SHP77 (cell line): ENCODE measurements around the gene SPINK14.

Source experiments
- DNase-seq, 2 experiments: peaks; one replicate each; lab custom pipeline; 2025; lab: John Stamatoyannopoulos, UW

Gene SPINK14

DNA sequence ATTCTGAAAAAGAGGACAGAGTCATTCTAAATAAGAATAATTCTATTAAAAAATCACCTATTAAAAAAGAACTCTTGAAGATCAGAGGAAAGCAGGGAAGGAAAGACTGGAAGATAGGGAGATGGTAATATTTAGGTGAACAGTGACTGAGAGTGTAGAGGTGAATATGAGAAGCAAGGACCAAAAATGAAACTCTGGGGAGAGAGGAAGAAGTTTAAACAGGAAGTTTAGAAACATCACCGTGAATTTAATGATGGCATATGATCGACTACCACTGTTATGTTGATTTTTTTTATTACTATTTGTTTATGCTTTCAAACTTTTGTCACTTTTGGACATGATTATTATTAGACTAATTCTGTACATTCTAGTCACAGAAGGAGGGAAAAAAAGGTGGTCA lies 32.8 kb downstream of the SPINK14 start:
- DNase-seq: no peak

DNA sequence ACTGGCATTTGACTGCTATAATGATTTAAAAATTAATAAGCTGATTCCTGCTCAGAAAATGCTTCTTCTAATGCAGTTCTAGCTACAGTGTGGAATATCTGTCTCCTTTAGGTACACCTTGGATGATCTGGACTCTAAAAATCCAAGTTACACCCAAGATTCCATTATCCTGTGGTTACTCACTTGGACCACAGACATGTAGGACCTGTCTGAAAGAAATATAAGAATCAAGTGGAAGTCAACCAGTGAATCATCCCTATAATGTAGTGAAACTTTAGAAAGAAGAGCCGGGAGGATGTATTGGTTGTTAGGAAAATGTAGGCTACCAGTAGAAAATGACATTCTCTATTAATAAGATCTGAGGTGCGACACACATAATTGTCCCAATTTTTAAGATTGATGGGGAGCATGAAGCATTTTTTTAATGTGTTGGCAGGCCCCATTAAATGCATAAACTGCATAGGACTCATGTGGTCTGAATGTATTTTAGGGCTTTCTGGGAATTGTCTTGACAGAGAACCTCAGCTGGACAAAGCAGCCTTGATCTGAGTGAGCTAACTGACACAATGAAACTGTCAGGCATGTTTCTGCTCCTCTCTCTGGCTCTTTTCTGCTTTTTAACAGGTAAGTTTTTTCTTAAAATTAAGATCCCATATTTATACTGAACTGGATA lies 34.3 kb downstream of the SPINK14 start, which contains the start of gene SPINK6:
SPINK6 (plus strand) TSS at position 512 of the 673 bp plus-strand sequence; CDS start at position 567, 55 bp downstream.
- DNase-seq: no peak

DNA sequence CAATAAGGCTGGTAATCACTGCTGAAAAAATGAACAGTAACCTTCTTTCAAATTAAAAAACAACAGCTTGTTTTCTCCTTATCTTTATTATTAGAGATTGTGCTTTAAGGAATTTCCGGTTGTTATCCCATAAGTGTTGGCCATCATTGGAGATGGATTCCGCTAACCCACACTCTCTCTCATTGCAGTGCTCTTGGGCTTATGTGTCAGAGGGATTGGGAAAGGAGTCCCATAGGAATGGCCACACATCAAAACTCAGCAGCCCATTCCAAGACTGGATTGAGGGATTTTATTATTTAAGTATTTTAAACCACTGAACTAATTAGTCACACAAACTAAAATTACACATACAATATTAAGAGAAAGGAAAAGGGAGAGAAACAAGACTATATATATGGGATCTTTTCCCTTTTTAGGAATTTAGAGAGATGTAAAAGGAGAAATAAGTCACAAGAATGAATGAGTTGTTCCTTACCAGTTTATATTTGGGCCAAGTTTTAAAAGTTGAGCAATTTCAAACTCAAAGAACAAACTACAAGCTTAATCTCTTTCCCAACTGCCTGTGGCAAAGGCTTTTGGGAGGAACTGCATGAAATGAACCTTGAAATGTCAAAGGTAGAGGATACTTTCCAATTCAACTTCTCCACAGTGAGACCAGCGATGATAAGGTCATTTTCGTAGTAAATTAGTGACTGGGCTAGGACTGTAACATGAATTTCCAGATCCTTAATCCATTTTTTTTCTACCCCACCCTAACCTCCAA lies 36.9 kb downstream of the SPINK14 start:
- no peak for DNase-seq

DNA sequence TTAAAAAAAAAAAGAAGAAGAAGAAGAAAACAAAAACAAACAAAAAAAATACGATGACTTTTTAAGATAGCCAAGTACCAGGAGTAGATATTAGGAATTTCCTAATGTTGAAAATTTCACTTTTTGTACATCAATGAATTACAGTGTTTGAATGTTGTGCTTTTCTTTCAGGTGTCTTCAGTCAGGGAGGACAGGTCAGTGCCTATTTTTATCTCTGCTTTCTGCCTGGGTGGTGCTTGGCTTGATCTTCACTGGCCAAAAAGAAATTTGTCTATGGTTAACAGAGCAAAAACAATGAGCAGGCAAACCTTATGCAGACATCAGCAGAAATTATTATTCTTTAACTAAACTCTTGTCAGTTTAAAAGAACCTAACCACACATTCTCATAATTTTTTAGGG lies 37.5 kb downstream of the SPINK14 start:
- no peak for DNase-seq

DNA sequence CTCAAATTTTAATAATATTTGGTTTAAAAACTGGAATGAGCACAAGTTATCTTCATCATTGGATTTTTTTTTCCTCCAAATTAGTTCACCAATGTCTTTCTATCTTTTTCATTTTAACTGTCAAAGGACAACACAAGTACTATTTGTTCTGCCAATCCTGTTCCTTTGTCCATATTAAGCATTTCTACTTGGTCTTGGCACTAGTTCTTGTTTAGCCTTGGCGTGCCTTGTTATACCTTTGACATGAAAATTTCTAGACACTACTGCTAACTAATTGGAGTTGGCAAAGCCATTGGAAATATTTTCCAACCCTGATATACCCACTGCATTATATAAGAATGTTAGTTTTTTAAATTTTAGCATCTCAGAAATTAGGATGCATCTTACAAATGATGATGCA lies 38.3 kb downstream of the SPINK14 start:
- no peak for DNase-seq

DNA sequence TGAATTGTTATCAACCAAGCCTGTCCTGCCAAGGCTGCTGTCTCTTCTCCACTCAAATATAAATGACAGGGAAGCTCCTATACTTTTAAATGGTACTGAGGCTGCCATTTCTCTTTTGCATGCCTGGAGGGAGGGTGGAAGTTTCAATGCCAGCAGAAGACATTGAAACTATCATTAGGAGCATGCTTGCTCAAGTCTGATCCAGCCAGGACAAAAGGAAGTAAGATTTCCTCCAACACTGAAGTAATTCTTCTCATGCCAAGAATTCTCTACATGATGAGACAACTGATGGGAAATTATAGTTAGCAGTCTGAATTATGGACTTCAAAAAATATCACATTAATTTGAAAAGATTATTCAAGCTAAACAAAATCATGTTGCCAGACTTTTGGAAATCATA lies 39.9 kb downstream of the SPINK14 start:
- no peak for DNase-seq

DNA sequence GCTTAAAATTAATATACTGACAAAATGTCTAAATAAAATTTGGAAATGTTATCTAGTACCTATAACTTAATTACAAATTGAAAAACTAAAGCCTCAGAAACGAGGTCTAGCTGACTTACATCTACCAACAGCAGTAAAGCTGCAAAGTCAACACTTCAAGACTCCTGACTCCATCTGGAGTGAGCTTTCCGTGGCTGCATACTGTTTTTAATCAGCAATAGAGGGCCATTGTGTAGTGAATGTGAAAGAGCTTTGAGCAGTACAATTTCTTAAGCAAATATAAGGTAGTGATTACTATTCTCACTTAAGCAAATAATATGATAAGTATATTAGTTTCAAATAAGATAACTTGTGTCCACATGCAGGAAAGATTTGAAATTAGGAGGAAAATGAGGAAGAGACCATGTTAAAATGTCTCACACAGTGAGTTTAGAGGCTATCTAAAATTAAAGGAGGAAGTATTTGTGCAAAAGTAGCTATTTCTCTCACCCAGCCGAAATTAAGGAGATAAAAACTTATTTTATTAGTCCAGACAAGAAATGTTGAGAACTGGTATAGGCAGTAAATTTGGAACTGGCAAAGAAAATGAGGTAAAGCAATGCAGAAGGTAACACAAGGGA lies 40.9 kb downstream of the SPINK14 start:
- DNase-seq: peak; percentile 3 to 7

DNA sequence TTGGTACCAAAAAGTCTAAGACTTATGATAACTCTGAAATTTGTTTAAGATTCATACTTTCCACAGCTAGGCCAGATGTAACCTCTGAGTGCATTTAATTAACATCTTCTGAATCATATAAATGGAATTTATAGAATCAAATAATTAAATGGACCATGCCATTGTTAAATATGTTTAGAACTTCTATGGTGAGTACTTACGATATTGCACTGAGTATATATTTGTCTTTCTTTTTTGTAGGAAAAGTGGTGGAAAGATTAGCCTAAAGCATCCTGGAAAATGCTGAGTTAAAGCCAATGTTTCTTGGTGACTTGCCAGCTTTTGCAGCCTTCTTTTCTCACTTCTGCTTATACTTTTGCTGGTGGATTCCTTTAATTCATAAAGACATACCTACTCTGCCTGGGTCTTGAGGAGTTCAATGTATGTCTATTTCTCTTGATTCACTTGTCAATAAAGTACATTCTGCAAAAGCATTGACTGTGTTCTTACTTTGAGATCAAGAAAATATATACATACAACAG lies 46.4 kb downstream of the SPINK14 start:
- DNase-seq: no peak

DNA sequence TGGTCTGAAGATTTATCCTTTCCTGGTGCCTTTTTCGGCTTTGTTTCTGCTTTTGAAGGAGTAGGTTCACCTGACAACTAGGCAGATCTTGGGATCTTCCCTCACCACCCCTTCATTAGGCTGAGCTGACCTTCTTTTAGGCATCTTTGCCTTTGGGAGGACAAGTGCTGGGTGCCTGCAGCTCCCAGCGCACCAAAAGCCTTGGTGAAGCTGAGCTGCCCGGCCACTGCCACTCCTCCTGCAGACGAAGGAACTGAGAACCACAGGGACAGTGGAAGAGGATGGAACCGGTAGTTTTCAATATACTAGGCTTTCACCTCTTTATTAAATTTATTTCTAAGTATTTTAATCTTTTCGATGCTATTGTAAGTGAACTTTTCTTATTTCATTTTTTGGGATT lies 53.2 kb downstream of the SPINK14 start:
- DNase-seq: no peak

DNA sequence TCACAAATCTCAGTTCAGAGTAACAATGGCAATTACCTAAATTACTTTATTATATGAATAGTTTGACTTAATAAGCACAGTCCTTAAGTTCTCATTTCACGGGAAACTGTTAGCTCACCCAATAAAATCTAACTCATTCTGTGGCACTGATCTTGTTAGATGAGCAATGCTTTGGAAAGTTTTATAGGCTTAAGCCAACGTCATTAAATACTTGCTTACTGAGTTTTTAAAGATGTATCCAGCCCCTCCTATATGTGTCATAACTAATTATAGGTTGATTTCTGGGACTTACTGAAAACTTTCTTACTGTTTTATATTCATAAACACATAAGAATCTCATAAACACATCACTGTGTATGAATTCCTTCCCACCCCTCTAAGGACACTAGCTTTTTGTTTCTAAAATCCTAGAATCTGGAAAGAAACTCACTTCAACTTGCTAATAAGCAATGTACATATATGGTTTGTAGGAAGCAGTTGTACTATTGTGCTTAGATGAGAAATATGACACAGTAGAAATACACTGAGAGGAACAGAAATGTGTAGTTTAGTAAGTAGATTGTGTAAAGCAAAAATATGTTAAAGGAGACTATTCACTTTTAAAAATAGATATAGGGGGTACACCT lies 55.9 kb downstream of the SPINK14 start:
- no peak for DNase-seq
